GM19372 (cell line): ENCODE results near the gene SSX2IP.

Experiments
- ATAC-seq: cut with Tn5 transposase; IDR thresholded peaks from one replicate; pipeline ENCODE4 v1.9.1; 2021; ENCODE audit warnings: mild to moderate bottlenecking, low read depth, moderate library complexity; ENCODE audit not compliant: unreplicated experiment

The SSX2IP gene

GRCh38 chr1:84711869-84712268 lies 21.6 kb upstream of the SSX2IP start:
- no peak for ATAC-seq

- no peak for ATAC-seq
Measured at GRCh38 chr1:84711121-84711520, 20.9 kb upstream of the SSX2IP start.

- no peak for ATAC-seq
Measured at GRCh38 chr1:84709131-84709530, 18.9 kb upstream of the SSX2IP start.

GRCh38 chr1:84708031-84708430 lies 17.8 kb upstream of the SSX2IP start:
- no peak for ATAC-seq

- no peak for ATAC-seq
Measured at GRCh38 chr1:84705513-84705912, 15.3 kb upstream of the SSX2IP start.

DNA sequence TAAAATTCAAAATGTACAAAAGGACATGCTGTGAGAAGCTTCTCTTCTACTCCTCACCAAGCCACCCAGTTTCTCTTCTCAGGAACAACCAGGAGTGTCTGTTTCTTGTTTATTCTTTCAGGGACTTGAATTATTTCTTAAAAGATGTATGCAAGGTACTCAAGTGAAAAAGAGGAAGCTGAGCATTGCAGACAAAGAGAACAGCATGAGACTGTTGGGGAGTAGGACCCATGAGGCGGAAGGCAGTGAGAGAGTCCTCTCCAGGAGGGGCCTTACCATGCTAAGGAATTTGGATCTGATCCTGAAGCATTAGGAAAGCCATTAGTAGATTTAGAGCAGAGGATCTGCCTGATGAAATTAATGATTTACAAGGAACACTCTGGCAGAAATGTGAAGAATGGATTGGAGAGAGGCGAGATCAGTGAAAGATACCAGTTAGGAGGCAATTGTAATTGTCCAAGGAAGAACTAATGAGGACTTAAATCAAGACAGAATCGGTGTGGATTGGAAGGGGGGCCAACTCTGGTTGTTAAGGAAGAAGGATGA lies 14.7 kb upstream of the SSX2IP start:
- no peak for ATAC-seq

GRCh38 chr1:84703431-84703830 lies 13.2 kb upstream of the SSX2IP start:
- ATAC-seq: no peak

DNA sequence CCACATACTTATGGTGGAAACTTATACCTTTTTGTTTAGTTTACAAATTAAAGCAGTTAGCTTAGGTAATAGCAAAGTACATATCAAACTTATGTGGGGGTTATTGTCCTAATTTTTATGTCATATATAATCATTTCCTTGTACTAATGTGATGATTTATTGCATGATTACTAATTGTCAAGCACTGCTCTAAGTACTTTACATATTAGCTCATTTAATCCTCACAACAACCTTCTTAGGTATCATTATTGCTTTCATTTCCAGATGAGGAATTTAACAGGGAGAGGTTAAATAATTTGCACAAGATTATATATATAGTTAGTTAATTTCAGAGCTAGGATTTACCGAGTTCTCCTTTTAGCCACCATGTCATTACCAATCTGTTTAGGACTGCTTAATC lies 11.9 kb upstream of the SSX2IP start:
- ATAC-seq: no peak

DNA sequence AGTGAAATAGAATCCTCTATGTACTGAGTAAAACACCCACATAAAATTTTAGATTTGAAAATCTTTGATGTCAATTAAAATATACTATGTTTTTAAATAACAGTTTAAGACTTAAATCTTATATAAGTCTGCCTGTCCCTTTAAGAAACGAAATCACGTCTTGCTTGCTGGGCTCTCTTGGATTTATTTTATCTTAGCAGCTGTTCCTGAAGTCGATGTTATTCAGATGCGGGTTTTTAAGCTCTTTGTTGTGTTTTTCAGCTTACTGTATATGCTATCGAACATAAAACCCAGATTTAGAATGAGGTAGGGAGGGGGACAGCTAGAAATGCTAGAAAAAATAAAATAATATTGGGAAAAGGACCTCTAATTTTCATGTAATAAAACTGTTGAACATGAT lies 11.1 kb upstream of the SSX2IP start:
- ATAC-seq: no peak

DNA sequence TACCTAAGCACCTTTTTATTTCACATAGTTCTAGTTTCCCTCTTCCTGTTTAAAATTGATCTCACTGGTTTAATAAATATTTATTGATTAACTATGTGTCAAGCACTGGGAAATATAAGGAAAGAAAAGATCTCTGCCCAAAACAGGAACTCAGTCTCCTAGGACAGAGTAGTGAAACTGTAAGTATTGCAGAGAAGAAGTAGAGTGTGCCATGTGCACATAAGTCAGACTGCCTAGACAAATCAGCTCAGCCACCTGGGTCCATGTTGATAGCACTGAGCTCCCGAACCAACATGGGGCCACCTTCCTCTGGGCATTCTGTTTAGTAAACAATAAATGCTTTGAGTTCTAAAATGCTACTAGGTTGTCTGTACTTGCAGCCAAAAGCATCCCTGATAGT lies 9.8 kb upstream of the SSX2IP start:
- ATAC-seq: peak; percentile 70

- ATAC-seq: no peak
Measured at GRCh38 chr1:84698151-84699110, 8.2 kb upstream of the SSX2IP start.

DNA sequence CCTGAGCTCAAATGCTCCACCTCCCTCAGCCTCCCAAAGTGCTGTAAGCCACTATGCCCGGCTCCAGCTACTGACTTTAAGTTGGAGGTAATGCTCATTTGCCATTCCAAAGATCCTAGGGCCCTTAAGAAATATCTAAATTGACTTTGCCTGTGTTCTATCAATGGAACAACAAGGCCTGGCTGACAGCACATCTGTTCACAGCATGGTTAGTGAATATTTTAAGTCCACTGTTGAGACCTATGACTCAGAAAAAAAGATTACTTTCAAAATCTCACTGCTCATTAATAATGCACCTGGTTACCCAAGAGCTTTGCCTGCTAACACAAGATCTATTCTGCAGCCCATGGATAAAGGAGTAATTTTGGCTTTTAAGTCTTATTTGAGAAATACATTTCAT lies 3.5 kb upstream of the SSX2IP start:
- no peak for ATAC-seq

- ATAC-seq: no peak
Measured at GRCh38 chr1:84693005-84693404, 2.7 kb upstream of the SSX2IP start.

- no peak for ATAC-seq
Measured at GRCh38 chr1:84692391-84692790, 2.1 kb upstream of the SSX2IP start.

- no peak for ATAC-seq
Measured at GRCh38 chr1:84691122-84691783, 992 bp upstream of the SSX2IP start.

GRCh38 chr1:84689514-84690396 lies 506 bp downstream of the SSX2IP start:
- peak; percentile 34 for ATAC-seq

GRCh38 chr1:84688463-84689061 lies 1.7 kb downstream of the SSX2IP start:
- no peak for ATAC-seq

- ATAC-seq: no peak
Measured at GRCh38 chr1:84687714-84688462, 2.4 kb downstream of the SSX2IP start.

DNA sequence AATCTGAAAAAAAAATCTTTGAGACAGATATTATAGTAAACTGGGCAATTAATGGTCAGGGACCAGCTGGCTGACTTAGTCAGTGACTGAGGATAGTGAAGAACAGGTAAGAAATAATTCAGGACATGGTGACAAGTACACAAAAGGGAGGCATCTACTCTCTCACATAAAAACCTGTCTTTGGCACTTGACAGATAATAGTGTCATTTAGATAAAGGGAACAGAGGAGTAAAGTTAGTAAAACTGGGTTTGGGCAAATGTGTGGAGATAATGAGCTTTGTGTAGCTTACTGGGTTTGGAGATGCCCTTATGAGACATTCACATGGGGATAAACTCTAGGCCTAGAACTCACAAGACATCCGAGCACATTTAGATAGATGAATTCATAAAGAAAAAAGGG lies 4.0 kb downstream of the SSX2IP start:
- ATAC-seq: no peak
